NB4 (cell line): ENCODE results near the gene RAB4B.

Experiments used
- CTCF ChIP-seq: IDR thresholded peaks from one replicate; pipeline ENCODE4 v1.5.1; 2012; ENCODE audit warnings: low read depth, low read length
- MAX ChIP-seq: IDR thresholded peaks from 2 replicates; pipeline ENCODE4 v1.6.1; 2011; ENCODE audit warnings: low read depth, low read length
- MYC ChIP-seq: IDR thresholded peaks from 2 replicates; pipeline ENCODE4 v1.6.1; 2011; ENCODE audit warnings: low read depth, low read length
- POLR2A ChIP-seq: IDR thresholded peaks from 2 replicates; pipeline ENCODE4 v1.6.1; 2011; ENCODE audit warnings: mild to moderate bottlenecking; ENCODE audit not compliant: insufficient read length; ENCODE audit errors: extremely low read depth

- no peak for TF ChIP-seq POLR2A
- TF ChIP-seq CTCF = no peak
- TF ChIP-seq MYC = no peak
- TF ChIP-seq MAX = no peak
Observed at GRCh38 chr19:40783711-40784110, 5.7 kb downstream of the RAB4B start.
